Kidney epithelial cell (primary cell): ENCODE data around the gene ZNF239. TPM values are rescaled to one million over a fixed set of nuclear protein-coding genes. Genes with fewer than 3 reads are reported as not detected.

Source experiments
- total RNA-seq: library from RNA; depleted of rRNA; stranded (reverse); fragments of >200 nt; gene quantifications from 2 replicates; pipeline ENCODE4 v1.2.3, GENCODE V29; 2015

ZNF239 gene
- total RNA-seq, 1 donor from 2014 or later: 7.3 TPM

Other genes with a start within 250 kb of the ZNF239 start
- gene FXYD4, start 203.0 kb downstream of the ZNF239 start, total RNA-seq: not detected in 2 replicates
- 262 and 268 TPM in 2 replicates for gene HNRNPF, start 165.4 kb downstream of the ZNF239 start, total RNA-seq
- 1.9 and 4.2 TPM in 2 replicates for gene ZNF487, start 137.5 kb downstream of the ZNF239 start, total RNA-seq
- gene ZNF485, start 31.8 kb upstream of the ZNF239 start, total RNA-seq: 4.0 and 5.4 TPM in 2 replicates
- 40.3 and 52.1 TPM in 2 replicates for gene ZNF32, start 74.3 kb upstream of the ZNF239 start, total RNA-seq